Caco-2 (cell line): ENCODE measurements around the gene ZNF674. TPM values are rescaled to one million over a fixed set of nuclear protein-coding genes. Genes with fewer than 3 reads are reported as not detected.

Source experiments
- BruUV-seq: library from RNA; stranded (reverse); fragments of 400-500 nt; replicated peaks from 2 replicates; lab custom pipeline; 2021; lab: Mats Ljungman, UMichigan
- CTCF ChIA-PET: fragments of 300-600 bp; sonication (Branson Sonifier 250); formaldehyde crosslinking; loops from one replicate; lab custom pipeline; 2022; ENCODE audit warnings: antibody characterized with exemption; lab: Charles Lee
- POLR2A ChIA-PET: fragments of 300-600 bp; sonication (Branson Sonifier 250); formaldehyde crosslinking; loops from one replicate; lab custom pipeline; 2022; ENCODE audit warnings: antibody characterized with exemption; lab: Charles Lee
- DNase-seq, 2 experiments: peaks; one replicate each; pipeline versions ENCODE4 v3.0.0 to v3.0.0-alpha.2; 2020 to 2022
- H3K27me3 ChIP-seq: replicated peaks from 2 replicates; pipeline ENCODE4 v1.6.0; 2011; ENCODE audit warnings: low read length; ENCODE audit not compliant: control insufficient read depth, insufficient read depth
- H3K36me3 ChIP-seq: 2 replicates; pipeline ENCODE4 v1.5.1; 2011; ENCODE audit warnings: low read length; ENCODE audit not compliant: control insufficient read depth, insufficient read depth
- H3K4me1 ChIP-seq: fragments of 250-450 bp; sonication (Bioruptor Pico); 2 replicates; pipeline ENCODE4 v1.5.1; 2020; ENCODE audit warnings: mild to moderate bottlenecking
- H3K4me3 ChIP-seq: 2 replicates; pipeline ENCODE4 v1.5.1; 2011; ENCODE audit warnings: low read depth, mild to moderate bottlenecking, control low read depth, low read length
- H3K9me3 ChIP-seq: fragments of 250-450 bp; sonication (Bioruptor Pico); 2 replicates; pipeline ENCODE4 v1.5.1; 2020; ENCODE audit warnings: mild to moderate bottlenecking, moderate library complexity
- H3K27ac Mint-ChIP-seq: one replicate; pipeline ENCODE4 v1.8.0; 2022; ENCODE audit warnings: mixed read lengths; ENCODE audit not compliant: unreplicated experiment
- H3K27me3 Mint-ChIP-seq: one replicate; pipeline ENCODE4 v1.8.0; 2022; ENCODE audit warnings: mixed read lengths; ENCODE audit not compliant: insufficient read depth, unreplicated experiment
- H3K36me3 Mint-ChIP-seq: one replicate; pipeline ENCODE4 v1.8.0; 2022; ENCODE audit warnings: mild to moderate bottlenecking, mixed read lengths; ENCODE audit not compliant: insufficient read depth, unreplicated experiment
- H3K4me1 Mint-ChIP-seq: one replicate; pipeline ENCODE4 v1.8.0; 2022; ENCODE audit warnings: low read depth, mixed read lengths; ENCODE audit not compliant: unreplicated experiment
- H3K4me3 Mint-ChIP-seq: one replicate; pipeline ENCODE4 v1.8.0; 2022; ENCODE audit warnings: mild to moderate bottlenecking, moderate library complexity, mixed read lengths; ENCODE audit not compliant: unreplicated experiment
- H3K9me3 Mint-ChIP-seq: one replicate; pipeline ENCODE4 v1.8.0; 2022; ENCODE audit warnings: mixed read lengths; ENCODE audit not compliant: unreplicated experiment
- intact Hi-C: fragments of 100-400 bp; cut with micrococcal nuclease; formaldehyde crosslinking; loops from one replicate; pipeline ENCODE4 v1.10.0; 2022; ENCODE audit not compliant: unreplicated experiment
- total RNA-seq: library from RNA; stranded (reverse); gene quantifications from 2 replicates; pipeline ENCODE4 v1.2.3, GENCODE V29; 2022
- TF ChIP-seq, protein P1 (sequence below), 2 experiments: fragments of 200-600 bp in 1 of 2; IDR thresholded peaks; 1 replicate in 1 of 2; 2 replicates in 1 of 2; pipeline versions ENCODE4 v1.5.1 to v1.8.0; 2011 to 2022; ENCODE audit warnings: antibody characterized with exemption in 1 of 2, control low read depth in 1 of 2, inconsistent platforms in 1 of 2, low read depth in 1 of 2, low read length in 1 of 2, mild to moderate bottlenecking in 1 of 2, moderate library complexity in 1 of 2; ENCODE audit not compliant: insufficient read depth in 1 of 2, severe bottlenecking in 1 of 2, unreplicated experiment in 1 of 2

ZNF674 gene
- total RNA-seq, 1 experiment from 2014 or later, result 4.6 TPM

GRCh38 chrX:46456125-46456922, 88.9 kb downstream of the ZNF674 start:
- Mint-ChIP-seq H3K4me1 (no peaks in the 10 kb centered on the region), H3K9me3 (no peaks in the 10 kb centered on the region), H3K4me3 (no peak overlapping the region), H3K27ac (no peak overlapping the region), H3K27me3 (no peaks in the 10 kb centered on the region), H3K36me3 (no peaks in the 10 kb centered on the region)
- TF ChIP-seq, protein P1, sequence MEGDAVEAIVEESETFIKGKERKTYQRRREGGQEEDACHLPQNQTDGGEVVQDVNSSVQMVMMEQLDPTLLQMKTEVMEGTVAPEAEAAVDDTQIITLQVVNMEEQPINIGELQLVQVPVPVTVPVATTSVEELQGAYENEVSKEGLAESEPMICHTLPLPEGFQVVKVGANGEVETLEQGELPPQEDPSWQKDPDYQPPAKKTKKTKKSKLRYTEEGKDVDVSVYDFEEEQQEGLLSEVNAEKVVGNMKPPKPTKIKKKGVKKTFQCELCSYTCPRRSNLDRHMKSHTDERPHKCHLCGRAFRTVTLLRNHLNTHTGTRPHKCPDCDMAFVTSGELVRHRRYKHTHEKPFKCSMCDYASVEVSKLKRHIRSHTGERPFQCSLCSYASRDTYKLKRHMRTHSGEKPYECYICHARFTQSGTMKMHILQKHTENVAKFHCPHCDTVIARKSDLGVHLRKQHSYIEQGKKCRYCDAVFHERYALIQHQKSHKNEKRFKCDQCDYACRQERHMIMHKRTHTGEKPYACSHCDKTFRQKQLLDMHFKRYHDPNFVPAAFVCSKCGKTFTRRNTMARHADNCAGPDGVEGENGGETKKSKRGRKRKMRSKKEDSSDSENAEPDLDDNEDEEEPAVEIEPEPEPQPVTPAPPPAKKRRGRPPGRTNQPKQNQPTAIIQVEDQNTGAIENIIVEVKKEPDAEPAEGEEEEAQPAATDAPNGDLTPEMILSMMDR (IDR thresholded peaks at IDR 0.05; ENCODE audit: insufficient read depth in 1 of 2, low read depth in 1 of 2, low read length in 1 of 2, severe bottlenecking in 1 of 2, unreplicated experiment in 1 of 2), result no peak
- Histone ChIP-seq H3K36me3 (no peaks in the 10 kb centered on the region), H3K4me3 (no peak overlapping the region), H3K4me1 (no peaks in the 10 kb centered on the region), H3K9me3 (no peaks in the 10 kb centered on the region), H3K27me3 (no peaks in the 10 kb centered on the region)
- CTCF ChIA-PET, result no interaction called here
- DNase-seq, result no peak
- intact Hi-C loops, result no loop called here
- no TSS peak for BruUV-seq
- POLR2A ChIA-PET, result no interaction called here

Other genes starting within 250 kb of the ZNF674 start
- gene CHST7, start 28.3 kb upstream of the ZNF674 start, total RNA-seq, result 1.5 and 2.4 TPM in 2 replicates
- gene SLC9A7, start 213.7 kb upstream of the ZNF674 start, total RNA-seq, result 20.1 and 21.3 TPM in 2 replicates